Sigmoid colon (tissue), 7 donors: ENCODE data around the gene CASP7. TPM values are rescaled to one million over a fixed set of nuclear protein-coding genes. Genes with fewer than 3 reads are reported as not detected.

Experiments used
- DNase-seq: peaks from one replicate; pipeline ENCODE4 v3.0.0-alpha.2; 2019
- H3K27ac ChIP-seq, 4 donors: fragments of 200-600 bp; sonication (generic); one replicate each; pipeline ENCODE4 v1.5.1; 2016 to 2019; ENCODE audit warnings: mild to moderate bottlenecking in 1 of 4
- H3K27me3 ChIP-seq, 3 donors: fragments of 200-600 bp; sonication (generic); one replicate each; pipeline ENCODE4 v1.5.1; 2019; ENCODE audit warnings: mild to moderate bottlenecking in 1 of 3
- H3K36me3 ChIP-seq, 4 donors: fragments of 200-600 bp; sonication (generic); one replicate each; pipeline ENCODE4 v1.5.1; 2016 to 2019
- H3K4me1 ChIP-seq, 4 donors: fragments of 200-600 bp; sonication (generic); one replicate each; pipeline ENCODE4 v1.5.1; 2017 to 2019
- H3K4me3 ChIP-seq, 4 donors: fragments of 200-600 bp; sonication (generic); one replicate each; pipeline ENCODE4 v1.5.1; 2017 to 2019; ENCODE audit warnings: mild to moderate bottlenecking in 2 of 4, moderate library complexity in 1 of 4
- H3K9me3 ChIP-seq, 4 donors: fragments of 200-600 bp in 3 of 4; sonication (generic) in 3 of 4; one replicate each; pipeline versions ENCODE4 v1.5.1 to v1.6.1; 2013 to 2019
- CTCF ChIP-seq, 4 experiments: fragments of 450-650 bp in 3 of 4; fragments of 200-600 bp in 1 of 4; IDR thresholded peaks; one replicate each; pipeline ENCODE4 v1.5.1; 2016 to 2019; ENCODE audit warnings: antibody characterized with exemption in 4 of 4, mild to moderate bottlenecking in 3 of 4, moderate library complexity in 2 of 4
- EP300 ChIP-seq, 4 donors: sonication (generic); formaldehyde crosslinking; IDR thresholded peaks; one replicate each; pipeline ENCODE4 v1.6.1; 2017; ENCODE audit warnings: antibody characterized with exemption in 4 of 4
- POLR2A ChIP-seq, 2 donors: fragments of 450-650 bp; IDR thresholded peaks; one replicate each; pipeline ENCODE4 v1.6.1; 2016; ENCODE audit warnings: antibody characterized with exemption in 2 of 2, mild to moderate bottlenecking in 2 of 2, moderate library complexity in 2 of 2
- POLR2AphosphoS5 ChIP-seq, 4 donors: sonication (generic); formaldehyde crosslinking; IDR thresholded peaks; one replicate each; pipeline ENCODE4 v1.6.1; 2017; ENCODE audit warnings: antibody characterized with exemption in 4 of 4
- WGBS, 2 donors: extraction: QIAGEN DNeasy Blood & Tissue Kit; methylation state at CpG; one replicate each; pipeline ENCODE4 v1.1.7; 2013; 5-methylcytosine and 5-hydroxymethylcytosine counted together
- intact Hi-C: fragments of 100-400 bp; cut with DNase I; formaldehyde crosslinking; loops from one replicate; pipeline ENCODE4 v1.15.1; 2023
- polyA plus RNA-seq, 3 donors: library from polyadenylated mRNA; stranded (reverse); fragments of 200-250 nt; gene quantifications; one replicate each; pipeline ENCODE4 v1.2.3, GENCODE V29; 2013
- total RNA-seq, 4 donors: library from RNA; depleted of rRNA; stranded (reverse); fragments of >200 nt; gene quantifications; one replicate each; pipeline ENCODE4 v1.1.0, GENCODE V29; 2016
- donor health status: healthy with polysubstance abuse.
- donor health status: Bipolar disorder and iron deficiency.
- donor health status: healthy.

Gene CASP7
- total and polyA plus RNA-seq, 7 donors: 11.4 to 338 (median 17.8) TPM

DNA sequence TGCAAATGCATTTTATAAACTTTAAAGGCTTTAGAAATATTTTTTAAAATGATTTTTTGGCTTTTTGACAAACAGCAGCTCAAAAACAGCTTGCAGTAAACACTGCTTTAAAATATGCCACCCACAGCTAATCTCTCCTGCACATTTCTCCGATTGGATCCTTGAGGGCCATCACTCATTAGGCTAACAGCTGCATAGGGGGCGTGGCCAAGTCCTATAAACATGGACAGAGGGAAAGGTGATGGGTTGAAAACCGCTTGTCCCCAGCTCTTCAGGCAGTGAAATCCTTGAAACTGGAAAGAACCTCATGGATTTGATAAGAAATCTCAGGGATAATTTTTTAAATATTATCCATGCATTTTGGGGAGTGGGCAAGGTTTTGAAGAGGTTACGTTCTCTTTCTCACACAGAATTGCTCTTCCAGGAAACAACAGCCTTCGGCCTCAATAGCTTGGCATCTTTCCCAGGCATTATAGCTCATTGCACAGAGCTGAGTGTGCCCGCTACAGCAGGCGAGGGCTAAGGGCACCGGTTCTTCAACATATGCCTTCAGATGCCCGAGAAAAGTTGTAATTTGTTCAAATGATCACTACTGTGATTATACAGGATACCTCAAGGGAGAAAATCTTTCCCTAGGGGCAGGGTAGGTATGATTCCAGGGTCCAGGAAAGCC, 73.4 kb downstream of the CASP7 start:
- no peak for TF ChIP-seq CTCF (IDR thresholded peaks at IDR 0.05)
- no peak for TF ChIP-seq POLR2AphosphoS5 (IDR thresholded peaks at IDR 0.05)
- TF ChIP-seq EP300 (IDR thresholded peaks at IDR 0.05): no peak
- no peak for TF ChIP-seq POLR2A (IDR thresholded peaks at IDR 0.05)
- no peaks in the 10 kb centered on the region for H3K4me1 ChIP-seq
- WGBS, 2 donors: 9 to 51% methylated on average over 9 of the region's 9 CpGs
- H3K27ac ChIP-seq: no peak overlapping the region
- intact Hi-C loops: no loop called here
- no peaks in the 10 kb centered on the region for H3K36me3 ChIP-seq
- H3K4me3 ChIP-seq: no peak overlapping the region
- no peaks in the 10 kb centered on the region for H3K27me3 ChIP-seq
- no peak for DNase-seq
- no peaks in the 10 kb centered on the region for H3K9me3 ChIP-seq

DNA sequence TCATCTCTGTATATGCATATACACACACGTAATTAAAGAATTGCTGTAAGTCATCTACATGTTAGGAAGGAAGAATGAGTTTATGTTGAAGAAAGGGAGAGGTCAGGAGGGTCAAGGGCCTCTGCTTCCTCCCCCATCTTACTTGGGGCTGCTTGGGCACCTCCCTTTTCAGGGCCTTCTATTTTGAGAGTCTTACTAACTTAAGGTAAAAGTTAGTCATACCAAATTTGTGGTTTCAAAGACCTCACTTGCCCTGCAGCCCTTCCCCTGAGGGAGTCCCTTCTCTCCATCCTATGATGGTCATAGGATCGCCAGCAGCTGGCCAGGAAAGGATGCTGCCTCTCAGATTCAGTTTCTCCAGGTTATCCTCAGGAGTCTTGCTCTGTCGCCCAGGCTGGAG, 74.4 kb downstream of the CASP7 start:
- Histone ChIP-seq H3K27me3 (no peaks in the 10 kb centered on the region), H3K36me3 (no peaks in the 10 kb centered on the region), H3K9me3 (no peaks in the 10 kb centered on the region), H3K4me3 (no peak overlapping the region), H3K4me1 (no peaks in the 10 kb centered on the region), H3K27ac (no peak overlapping the region)
- intact Hi-C loops: no loop called here
- DNase-seq: no peak
- 70 to 86% methylated on average over 3 of the region's 3 CpGs for WGBS, 2 donors
- TF ChIP-seq CTCF (IDR thresholded peaks at IDR 0.05) (no peak), POLR2AphosphoS5 (IDR thresholded peaks at IDR 0.05) (no peak), POLR2A (IDR thresholded peaks at IDR 0.05) (no peak), EP300 (IDR thresholded peaks at IDR 0.05) (no peak)

DNA sequence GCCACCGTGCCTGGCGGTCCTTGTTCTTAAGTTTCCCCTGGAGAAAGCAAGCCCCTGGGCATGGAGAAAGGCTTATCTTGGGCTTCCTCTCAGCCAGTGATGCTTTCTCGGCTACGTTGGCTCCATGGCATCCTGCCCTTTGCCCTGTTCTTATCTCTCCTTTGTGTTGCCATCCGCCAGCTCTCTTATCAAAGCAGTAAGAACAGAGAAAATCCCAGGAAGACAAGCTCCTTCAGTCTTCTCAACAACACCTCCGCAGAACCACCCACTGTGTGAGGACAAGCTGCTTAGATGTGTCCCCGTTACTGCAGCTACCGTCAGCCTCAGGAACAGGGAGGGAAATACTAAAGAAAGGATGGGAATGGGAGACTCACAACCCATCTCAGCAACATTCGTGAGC, 75.1 kb downstream of the CASP7 start:
- Histone ChIP-seq H3K36me3 (no peaks in the 10 kb centered on the region), H3K27ac (no peak overlapping the region), H3K9me3 (no peaks in the 10 kb centered on the region), H3K4me3 (no peak overlapping the region), H3K27me3 (no peaks in the 10 kb centered on the region), H3K4me1 (no peaks in the 10 kb centered on the region)
- WGBS, 2 donors: 21 to 72% methylated on average over 9 of the region's 9 CpGs
- no peak for DNase-seq
- TF ChIP-seq CTCF (IDR thresholded peaks at IDR 0.05) (no peak), POLR2AphosphoS5 (IDR thresholded peaks at IDR 0.05) (no peak), EP300 (IDR thresholded peaks at IDR 0.05) (no peak), POLR2A (IDR thresholded peaks at IDR 0.05) (no peak)
- intact Hi-C loops: no loop called here

DNA sequence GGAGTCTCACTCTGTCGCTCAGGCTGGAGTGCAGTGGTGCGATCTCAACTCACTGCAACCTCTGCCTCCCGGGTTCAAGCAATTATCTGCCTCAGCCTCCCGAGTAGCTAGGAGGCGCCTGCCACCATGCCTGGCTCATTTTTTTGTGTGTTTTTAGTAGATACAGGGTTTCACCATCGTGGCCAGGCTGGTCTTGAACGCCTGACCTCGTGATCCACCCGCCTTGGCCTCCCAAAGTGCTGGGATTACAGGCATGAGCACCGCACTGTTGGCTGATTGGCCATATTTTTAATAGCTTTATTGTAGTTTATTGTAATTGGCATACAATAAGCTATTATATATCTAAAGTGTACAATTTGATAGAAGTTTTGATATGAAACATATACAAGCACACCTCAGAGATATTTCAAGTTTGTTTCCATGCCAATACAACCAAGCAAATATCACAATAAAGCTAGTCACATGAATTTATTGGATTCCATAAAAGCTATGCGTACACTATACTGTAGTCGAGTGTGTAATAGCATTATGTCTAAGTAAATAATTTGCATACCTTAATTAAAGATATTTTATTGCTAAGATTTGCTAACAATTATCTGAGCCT, 77.3 kb downstream of the CASP7 start:
- Histone ChIP-seq H3K4me3 (no peak overlapping the region), H3K36me3 (no peaks in the 10 kb centered on the region), H3K27ac (no peak overlapping the region), H3K4me1 (no peaks in the 10 kb centered on the region), H3K27me3 (no peaks in the 10 kb centered on the region), H3K9me3 (no peaks in the 10 kb centered on the region)
- no peak for DNase-seq
- WGBS, 2 donors: 34 to 72% methylated on average over 12 of the region's 12 CpGs
- no peak for TF ChIP-seq POLR2AphosphoS5 (IDR thresholded peaks at IDR 0.05)
- no peak for TF ChIP-seq EP300 (IDR thresholded peaks at IDR 0.05)
- no peak for TF ChIP-seq CTCF (IDR thresholded peaks at IDR 0.05)
- TF ChIP-seq POLR2A (IDR thresholded peaks at IDR 0.05): no peak
- intact Hi-C loops: no loop called here
